ENCODE results near the gene ELOF1.
"Not testable (repeated sequence)": the region's sequence is repeated elsewhere in the genome, so short reads cannot be mapped to it uniquely, and the experiment has no call there.

Gene ELOF1

GRCh38 chr19:11558881-11559828 is at the start of gene ELOF1:
TSS of gene ELOF1 (minus strand) at chr19:11559230. CDS start at chr19:11554347, 4,883 bp downstream.
- DNase-seq: peak; percentile 97

GRCh38 chr19:11606484-11606883 is 47.5 kb upstream of the ELOF1 start:
- DNase-seq: no peak

GRCh38 chr19:11599704-11600103 is 40.7 kb upstream of the ELOF1 start:
- DNase-seq: not testable (repeated sequence)

GRCh38 chr19:11598746-11599145 is 39.7 kb upstream of the ELOF1 start:
- no peak for DNase-seq

- no peak for DNase-seq
Measured at GRCh38 chr19:11598103-11598483, 39.1 kb upstream of the ELOF1 start.

- peak; percentile 98 for DNase-seq
Measured at GRCh38 chr19:11597202-11598102, 38.4 kb upstream of the ELOF1 start, which contains the start of gene ZNF627. TSS of gene ZNF627 (plus strand) at chr19:11597483. CDS start at chr19:11597628, 145 bp downstream.

- DNase-seq: no peak
Measured at GRCh38 chr19:11596156-11596555, 37.1 kb upstream of the ELOF1 start.

- no peak for DNase-seq
Measured at GRCh38 chr19:11594084-11594483, 35.1 kb upstream of the ELOF1 start.

GRCh38 chr19:11587975-11588631 is 29.1 kb upstream of the ELOF1 start:
- no peak for DNase-seq

GRCh38 chr19:11587302-11587974 is 28.4 kb upstream of the ELOF1 start:
- peak; percentile 81 for DNase-seq

GRCh38 chr19:11586331-11586730 is 27.3 kb upstream of the ELOF1 start:
- DNase-seq: no peak

- peak; percentile 51 for DNase-seq
Measured at GRCh38 chr19:11581740-11582139, 22.7 kb upstream of the ELOF1 start.

GRCh38 chr19:11580116-11580515 is 21.1 kb upstream of the ELOF1 start:
- no peak for DNase-seq

- DNase-seq: peak; percentile 36
Measured at GRCh38 chr19:11578258-11579142, 19.5 kb upstream of the ELOF1 start.

- DNase-seq: no peak
Measured at GRCh38 chr19:11577451-11578257, 18.6 kb upstream of the ELOF1 start, which contains the start of gene ACP5. TSS of gene ACP5 (minus strand) at chr19:11577645. CDS start at chr19:11577317, 328 bp downstream.

- DNase-seq: no peak
Measured at GRCh38 chr19:11576227-11576626, 17.2 kb upstream of the ELOF1 start.

GRCh38 chr19:11574689-11575088 is 15.7 kb upstream of the ELOF1 start:
- no peak for DNase-seq

GRCh38 chr19:11573763-11574162 is 14.7 kb upstream of the ELOF1 start:
- DNase-seq: not testable (repeated sequence)

GRCh38 chr19:11573354-11573753 is 14.3 kb upstream of the ELOF1 start:
- not testable (repeated sequence) for DNase-seq

- no peak for DNase-seq
Measured at GRCh38 chr19:11570039-11570462, 11.0 kb upstream of the ELOF1 start.
